Sigmoid colon (tissue), 7 donors: Measurements from ENCODE around the gene PRICKLE4. TPM values are rescaled to one million over a fixed set of nuclear protein-coding genes. Genes with fewer than 3 reads are reported as not detected.

Experiments
- DNase-seq: peaks from one replicate; pipeline ENCODE4 v3.0.0-alpha.2; 2019
- H3K27ac ChIP-seq, 4 donors: fragments of 200-600 bp; sonication (generic); one replicate each; pipeline ENCODE4 v1.5.1; 2016 to 2019; ENCODE audit warnings: mild to moderate bottlenecking in 1 of 4
- H3K27me3 ChIP-seq, 3 donors: fragments of 200-600 bp; sonication (generic); one replicate each; pipeline ENCODE4 v1.5.1; 2019; ENCODE audit warnings: mild to moderate bottlenecking in 1 of 3
- H3K36me3 ChIP-seq, 4 donors: fragments of 200-600 bp; sonication (generic); one replicate each; pipeline ENCODE4 v1.5.1; 2016 to 2019
- H3K4me1 ChIP-seq, 4 donors: fragments of 200-600 bp; sonication (generic); one replicate each; pipeline ENCODE4 v1.5.1; 2017 to 2019
- H3K4me3 ChIP-seq, 4 donors: fragments of 200-600 bp; sonication (generic); one replicate each; pipeline ENCODE4 v1.5.1; 2017 to 2019; ENCODE audit warnings: mild to moderate bottlenecking in 2 of 4, moderate library complexity in 1 of 4
- H3K9me3 ChIP-seq, 4 donors: fragments of 200-600 bp in 3 of 4; sonication (generic) in 3 of 4; one replicate each; pipeline versions ENCODE4 v1.5.1 to v1.6.1; 2013 to 2019
- EP300 ChIP-seq, 4 donors: sonication (generic); formaldehyde crosslinking; IDR thresholded peaks; one replicate each; pipeline ENCODE4 v1.6.1; 2017; ENCODE audit warnings: antibody characterized with exemption in 4 of 4
- POLR2A ChIP-seq, 2 donors: fragments of 450-650 bp; IDR thresholded peaks; one replicate each; pipeline ENCODE4 v1.6.1; 2016; ENCODE audit warnings: antibody characterized with exemption in 2 of 2, mild to moderate bottlenecking in 2 of 2, moderate library complexity in 2 of 2
- POLR2AphosphoS5 ChIP-seq, 4 donors: sonication (generic); formaldehyde crosslinking; IDR thresholded peaks; one replicate each; pipeline ENCODE4 v1.6.1; 2017; ENCODE audit warnings: antibody characterized with exemption in 4 of 4
- WGBS, 2 donors: extraction: QIAGEN DNeasy Blood & Tissue Kit; methylation state at CpG; one replicate each; pipeline ENCODE4 v1.1.7; 2013; 5-methylcytosine and 5-hydroxymethylcytosine counted together
- intact Hi-C: fragments of 100-400 bp; cut with DNase I; formaldehyde crosslinking; loops from one replicate; pipeline ENCODE4 v1.15.1; 2023
- polyA plus RNA-seq, 3 donors: library from polyadenylated mRNA; stranded (reverse); fragments of 200-250 nt; gene quantifications; one replicate each; pipeline ENCODE4 v1.2.3, GENCODE V29; 2013
- total RNA-seq, 4 donors: library from RNA; depleted of rRNA; stranded (reverse); fragments of >200 nt; gene quantifications; one replicate each; pipeline ENCODE4 v1.1.0, GENCODE V29; 2016
- TF ChIP-seq, protein P1 (sequence below), 4 experiments: fragments of 450-650 bp in 3 of 4; fragments of 200-600 bp in 1 of 4; IDR thresholded peaks; one replicate each; pipeline ENCODE4 v1.5.1; 2016 to 2019; ENCODE audit warnings: antibody characterized with exemption in 4 of 4, mild to moderate bottlenecking in 3 of 4, moderate library complexity in 2 of 4
- donor health status: healthy with polysubstance abuse.
- donor health status: Bipolar disorder and iron deficiency.
- donor health status: healthy.

The PRICKLE4 gene
- total and polyA plus RNA-seq, 7 donors, result 1.5 to 13.8 (median 4.1) TPM; not detected in 2

GRCh38 chr6:41736186-41736733 is 44.3 kb upstream of the PRICKLE4 start:
- Histone ChIP-seq H3K4me1 (peaks cover 0 to 35% (median 28%) of the 10 kb centered on the region in 4 donors), H3K27ac (no peak overlapping the region), H3K36me3 (peaks cover 0 to 6% (median 0%) of the 10 kb centered on the region in 4 donors), H3K9me3 (no peaks in the 10 kb centered on the region), H3K27me3 (no peaks in the 10 kb centered on the region), H3K4me3 (peak overlapping the region in 1 of 4 donors; percentile 95)
- intact Hi-C loops, result no loop called here
- no peak for DNase-seq
- 73 to 78% methylated on average over 6 of the region's 6 CpGs for WGBS, 2 donors
- TF ChIP-seq POLR2A (IDR thresholded peaks at IDR 0.05) (no peak), EP300 (IDR thresholded peaks at IDR 0.05) (no peak), POLR2AphosphoS5 (IDR thresholded peaks at IDR 0.05) (no peak)
- TF ChIP-seq, protein P1, sequence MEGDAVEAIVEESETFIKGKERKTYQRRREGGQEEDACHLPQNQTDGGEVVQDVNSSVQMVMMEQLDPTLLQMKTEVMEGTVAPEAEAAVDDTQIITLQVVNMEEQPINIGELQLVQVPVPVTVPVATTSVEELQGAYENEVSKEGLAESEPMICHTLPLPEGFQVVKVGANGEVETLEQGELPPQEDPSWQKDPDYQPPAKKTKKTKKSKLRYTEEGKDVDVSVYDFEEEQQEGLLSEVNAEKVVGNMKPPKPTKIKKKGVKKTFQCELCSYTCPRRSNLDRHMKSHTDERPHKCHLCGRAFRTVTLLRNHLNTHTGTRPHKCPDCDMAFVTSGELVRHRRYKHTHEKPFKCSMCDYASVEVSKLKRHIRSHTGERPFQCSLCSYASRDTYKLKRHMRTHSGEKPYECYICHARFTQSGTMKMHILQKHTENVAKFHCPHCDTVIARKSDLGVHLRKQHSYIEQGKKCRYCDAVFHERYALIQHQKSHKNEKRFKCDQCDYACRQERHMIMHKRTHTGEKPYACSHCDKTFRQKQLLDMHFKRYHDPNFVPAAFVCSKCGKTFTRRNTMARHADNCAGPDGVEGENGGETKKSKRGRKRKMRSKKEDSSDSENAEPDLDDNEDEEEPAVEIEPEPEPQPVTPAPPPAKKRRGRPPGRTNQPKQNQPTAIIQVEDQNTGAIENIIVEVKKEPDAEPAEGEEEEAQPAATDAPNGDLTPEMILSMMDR (IDR thresholded peaks at IDR 0.05), result no peak

- peaks cover 0 to 28% (median 24%) of the 10 kb centered on the region in 4 donors for H3K4me1 ChIP-seq
- intact Hi-C loops, result no loop called here
Observed at GRCh38 chr6:41736800-41737555, 43.6 kb upstream of the PRICKLE4 start.

GRCh38 chr6:41737591-41738130 is 42.9 kb upstream of the PRICKLE4 start:
- Histone ChIP-seq H3K9me3 (no peaks in the 10 kb centered on the region), H3K27ac (no peak overlapping the region), H3K4me3 (no peak overlapping the region), H3K36me3 (no peaks in the 10 kb centered on the region), H3K27me3 (no peaks in the 10 kb centered on the region), H3K4me1 (peaks cover 0 to 21% (median 19%) of the 10 kb centered on the region in 4 donors)
- DNase-seq, result no peak
- intact Hi-C loops, result no loop called here
- TF ChIP-seq POLR2AphosphoS5 (IDR thresholded peaks at IDR 0.05), result no peak
- no peak for TF ChIP-seq EP300 (IDR thresholded peaks at IDR 0.05)
- TF ChIP-seq, protein P1 (IDR thresholded peaks at IDR 0.05), result no peak
- no peak for TF ChIP-seq POLR2A (IDR thresholded peaks at IDR 0.05)
- 92 to 94% methylated on average over 6 of the region's 6 CpGs for WGBS, 2 donors

More at GRCh38 chr6:41736800-41737555, 43.6 kb upstream of the PRICKLE4 start:
- Histone ChIP-seq H3K9me3 (no peaks in the 10 kb centered on the region), H3K27me3 (no peaks in the 10 kb centered on the region), H3K4me3 (no peak overlapping the region), H3K36me3 (no peaks in the 10 kb centered on the region), H3K27ac (no peak overlapping the region)
- 94% methylated on average over 13 of the region's 13 CpGs for WGBS, 2 donors
- TF ChIP-seq POLR2AphosphoS5 (IDR thresholded peaks at IDR 0.05) (no peak), EP300 (IDR thresholded peaks at IDR 0.05) (no peak), POLR2A (IDR thresholded peaks at IDR 0.05) (no peak)
- TF ChIP-seq, protein P1 (IDR thresholded peaks at IDR 0.05), result no peak
- no peak for DNase-seq

DNA sequence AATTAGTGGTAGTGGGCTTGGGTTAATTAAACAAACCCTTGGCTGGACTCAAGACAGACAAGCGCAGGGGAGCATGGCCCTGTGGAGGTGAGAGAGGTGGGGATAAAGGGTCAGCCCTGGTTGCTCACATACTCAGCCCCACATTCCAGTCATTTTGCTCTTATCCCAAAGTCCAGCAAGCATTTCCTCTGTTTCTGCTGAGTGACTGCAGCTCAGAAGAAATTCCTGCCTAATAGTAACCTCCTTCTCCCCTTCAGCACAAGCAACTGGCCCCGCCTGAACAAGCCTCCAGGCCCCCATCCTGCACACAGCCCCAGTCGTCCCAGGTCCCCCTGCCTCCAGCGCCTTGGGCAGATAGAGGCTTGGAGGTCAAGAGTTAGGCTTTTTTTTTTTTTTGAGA is 41.5 kb upstream of the PRICKLE4 start:
- intact Hi-C loops, result no loop called here
- Histone ChIP-seq H3K9me3 (no peaks in the 10 kb centered on the region), H3K27ac (no peak overlapping the region), H3K27me3 (no peaks in the 10 kb centered on the region), H3K4me3 (no peak overlapping the region), H3K36me3 (no peaks in the 10 kb centered on the region), H3K4me1 (peaks cover 0 to 7% (median 6%) of the 10 kb centered on the region in 4 donors)
- no peak for DNase-seq
- WGBS, 2 donors, result 88 to 94% methylated on average over 4 of the region's 4 CpGs
- TF ChIP-seq POLR2A (IDR thresholded peaks at IDR 0.05), result no peak
- no peak for TF ChIP-seq EP300 (IDR thresholded peaks at IDR 0.05)
- TF ChIP-seq POLR2AphosphoS5 (IDR thresholded peaks at IDR 0.05), result no peak
- TF ChIP-seq, protein P1 (IDR thresholded peaks at IDR 0.05), result no peak
